IPS DF 6.9 (cell line): Measurements from ENCODE around the gene MOGAT3.

Experiments used
- DNase-seq: peaks from one replicate; pipeline ENCODE4 v3.0.0-alpha.2; 2013; ENCODE audit warnings: low read depth, low spot score
- H3K27ac ChIP-seq: one replicate; pipeline ENCODE4 v1.5.1; 2013; ENCODE audit warnings: low read length, control low read depth
- H3K27me3 ChIP-seq: 2 replicates; pipeline ENCODE4 v1.6.1; 2013; ENCODE audit warnings: mild to moderate bottlenecking, low read length; ENCODE audit not compliant: control insufficient read depth, insufficient read depth
- H3K36me3 ChIP-seq: 2 replicates; pipeline ENCODE4 v1.6.1; 2013; ENCODE audit warnings: low read length; ENCODE audit not compliant: control insufficient read depth, insufficient read depth
- H3K4me1 ChIP-seq: 2 replicates; pipeline ENCODE4 v1.6.1; 2013; ENCODE audit warnings: low read length; ENCODE audit not compliant: control insufficient read depth, insufficient read depth
- H3K4me3 ChIP-seq: 2 replicates; pipeline ENCODE4 v1.5.1; 2013; ENCODE audit warnings: mild to moderate bottlenecking, low read length
- H3K9me3 ChIP-seq: 2 replicates; pipeline ENCODE4 v1.6.1; 2013; ENCODE audit warnings: low read length, inconsistent platforms; ENCODE audit not compliant: control insufficient read depth, insufficient read depth
- WGBS: extraction: QIAGEN DNeasy Blood & Tissue Kit; methylation state at CpG from one replicate; pipeline ENCODE4 v1.1.7; 2013; ENCODE audit warnings: mixed read lengths, missing lambda C conversion rate; ENCODE audit not compliant: insufficient read length, insufficient coverage; 5-methylcytosine and 5-hydroxymethylcytosine counted together

Gene MOGAT3

DNA sequence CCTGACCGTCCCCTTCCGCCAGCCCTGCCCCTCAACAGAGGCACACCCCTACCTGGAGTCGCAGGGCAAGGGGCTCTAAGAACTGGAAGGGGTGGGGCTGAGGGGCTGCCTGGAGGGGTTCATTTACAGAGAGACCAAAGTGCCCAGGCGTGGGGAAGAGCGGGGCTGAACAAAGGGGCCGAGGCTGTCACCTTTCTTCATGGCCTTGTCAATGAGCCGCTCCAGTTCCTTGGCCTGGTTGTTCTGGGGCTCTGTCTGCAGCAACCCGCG is 39.0 kb upstream of the MOGAT3 start:
- no peak for DNase-seq
- Histone ChIP-seq H3K4me3 (no peak overlapping the region), H3K4me1 (peaks cover 5% of the 10 kb centered on the region), H3K27me3 (no peaks in the 10 kb centered on the region), H3K27ac (no peak overlapping the region), H3K9me3 (no peaks in the 10 kb centered on the region), H3K36me3 (0 out of 2 replicates have a peak, but pooled peaks cover 3% of the 10 kb centered on the region)
- WGBS = no CpG with 5 or more reads among the region's 9 CpGs

DNA sequence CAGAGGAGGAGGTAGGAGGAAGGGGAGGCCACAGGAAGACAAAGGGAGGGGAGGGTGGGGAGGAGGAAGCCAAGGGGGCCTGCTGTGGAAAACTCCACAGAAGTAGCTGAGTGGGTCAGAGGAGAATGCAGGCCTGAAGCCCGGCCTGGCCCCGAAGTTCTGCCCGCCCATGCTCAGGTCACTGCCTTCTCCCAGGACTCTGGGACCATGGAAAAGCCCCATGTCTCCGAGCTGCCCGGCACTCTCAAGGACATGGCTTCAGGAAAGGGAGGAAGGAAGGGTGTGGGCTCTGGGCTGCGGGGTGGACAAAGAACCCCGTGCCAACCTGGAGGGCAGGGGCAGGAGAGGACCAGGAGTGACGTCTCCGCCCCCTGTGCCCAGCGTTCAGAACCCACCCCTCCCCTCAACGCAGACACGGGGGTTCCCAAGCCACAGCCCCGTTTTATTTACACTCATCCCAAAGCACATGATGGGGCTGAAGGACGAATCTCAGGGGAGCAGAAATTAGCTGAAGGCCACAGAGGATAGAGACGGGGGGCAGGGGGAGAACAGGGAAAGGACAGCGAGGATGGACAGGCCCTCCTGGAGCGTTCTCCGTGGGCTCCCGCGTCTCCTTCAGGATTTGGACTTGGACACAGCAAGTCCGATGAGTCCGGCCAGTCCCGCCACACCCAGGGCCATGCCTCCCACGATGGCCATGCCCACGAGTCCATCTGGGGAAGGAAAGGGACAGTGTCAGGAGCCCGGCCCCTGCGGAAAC is 38.5 kb upstream of the MOGAT3 start:
- Histone ChIP-seq H3K36me3 (0 out of 2 replicates have a peak, but pooled peaks cover 3% of the 10 kb centered on the region), H3K4me1 (peaks cover 7% of the 10 kb centered on the region), H3K27me3 (no peaks in the 10 kb centered on the region), H3K4me3 (no peak overlapping the region), H3K9me3 (no peaks in the 10 kb centered on the region), H3K27ac (no peak overlapping the region)
- WGBS = no CpG with 5 or more reads among the region's 27 CpGs
- no peak for DNase-seq

DNA sequence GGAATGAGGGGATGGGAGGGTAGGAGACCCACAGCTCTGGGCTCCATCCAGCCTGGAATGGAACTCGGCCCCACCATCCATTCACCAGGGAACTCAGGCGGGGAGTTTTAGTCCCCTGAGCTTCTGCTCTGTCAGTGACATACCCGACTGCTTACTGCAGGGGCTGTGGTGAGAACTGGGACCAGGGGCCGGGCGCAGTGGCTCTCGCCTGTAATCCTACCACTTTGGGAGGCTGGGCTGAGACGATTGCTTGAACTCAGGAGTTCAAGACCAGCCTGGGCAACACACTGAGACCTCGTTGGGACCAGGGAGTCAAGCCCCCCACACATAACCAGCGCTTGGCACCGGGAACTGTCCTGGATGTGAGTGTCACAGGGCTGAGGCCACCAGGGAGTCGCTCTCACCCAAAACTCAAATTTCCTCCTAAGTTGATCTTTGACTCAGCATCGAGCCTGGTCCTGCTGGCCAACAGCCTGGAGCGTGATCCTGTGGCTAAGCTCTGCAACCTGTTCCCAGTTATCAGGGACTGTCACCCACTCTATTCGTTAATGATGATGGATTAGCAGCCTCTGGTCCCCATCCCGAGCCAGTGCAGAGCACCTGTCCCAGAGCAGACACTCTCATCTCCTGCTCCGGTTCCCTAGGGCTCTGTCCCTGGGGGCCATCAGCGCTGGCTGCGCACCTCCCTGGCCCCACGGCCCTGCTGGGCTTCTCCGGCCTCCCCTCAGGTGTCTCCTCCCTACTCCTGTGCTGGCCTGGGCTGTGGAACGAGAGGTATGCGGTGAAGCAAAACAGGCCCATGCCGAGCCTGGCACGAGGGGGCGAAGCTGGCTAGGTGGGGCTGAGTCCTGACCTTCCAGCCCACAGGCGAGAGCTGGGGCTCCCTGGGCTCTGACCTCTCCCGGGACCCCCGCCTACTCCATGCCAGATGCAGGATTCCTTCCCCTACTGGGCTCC is 37.7 kb upstream of the MOGAT3 start:
- Histone ChIP-seq H3K9me3 (no peaks in the 10 kb centered on the region), H3K36me3 (0 out of 2 replicates have a peak, but pooled peaks cover 3% of the 10 kb centered on the region), H3K4me1 (peaks cover 5% of the 10 kb centered on the region), H3K4me3 (no peak overlapping the region), H3K27ac (no peak overlapping the region), H3K27me3 (no peaks in the 10 kb centered on the region)
- DNase-seq = no peak
- no CpG with 5 or more reads among the region's 28 CpGs for WGBS

DNA sequence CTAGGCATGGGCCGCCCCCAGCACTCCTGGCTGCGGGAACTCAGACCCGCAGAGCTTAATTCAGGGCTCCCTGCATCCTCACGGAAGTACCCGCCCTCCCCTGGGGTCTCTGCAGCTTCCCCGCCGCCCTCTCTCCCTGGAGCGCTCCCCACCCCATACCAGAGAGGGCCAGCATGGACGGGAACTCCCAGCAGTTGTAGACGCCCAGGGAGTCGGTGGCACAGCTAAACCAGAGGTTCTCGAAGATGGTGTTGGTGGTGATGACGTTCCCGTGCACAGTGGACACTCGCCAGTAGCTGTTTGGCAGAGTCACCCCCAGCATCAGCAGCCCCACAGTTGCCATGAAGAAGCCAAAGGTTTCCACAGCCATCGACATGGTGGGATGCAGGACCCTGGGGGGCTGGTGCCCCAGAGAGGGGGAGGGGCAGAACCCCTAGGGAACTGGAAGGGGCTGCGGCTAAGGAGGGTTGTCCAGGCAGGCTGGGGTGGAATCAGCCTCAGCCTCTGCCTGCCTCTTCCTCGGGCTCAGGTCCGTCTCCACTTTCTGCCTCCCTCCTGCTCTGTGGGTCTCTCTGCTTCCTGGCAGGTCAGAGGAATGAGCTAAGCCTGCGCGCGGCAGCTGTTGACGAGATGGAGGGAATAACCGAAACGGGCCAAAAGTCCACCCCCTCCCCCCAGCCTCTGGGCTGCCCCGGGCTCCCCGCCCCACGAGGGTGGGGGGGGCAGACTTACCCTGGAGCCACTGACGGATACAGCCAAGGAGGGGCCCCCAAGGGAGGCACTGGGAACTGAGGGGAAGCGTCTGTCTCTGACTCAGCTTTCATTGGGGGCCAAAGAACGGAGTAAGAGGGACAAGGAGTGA is 36.6 kb upstream of the MOGAT3 start, which contains the start of gene CLDN15:
Gene CLDN15 (minus strand): TSS at position 597 of the 862 bp plus-strand sequence. CDS start 221 bp downstream, at position 376.
- 0 out of 2 replicates have a peak, but pooled peaks cover 3% of the 10 kb centered on the region for H3K36me3 ChIP-seq
- DNase-seq = no peak
- no peaks in the 10 kb centered on the region for H3K9me3 ChIP-seq
- H3K27ac ChIP-seq = no peak within 1 kb of the TSS
- no peak within 1 kb of the TSS for H3K4me3 ChIP-seq
- WGBS = no CpG with 5 or more reads among the region's 31 CpGs
- peaks cover 5% of the 10 kb centered on the region for H3K4me1 ChIP-seq
- H3K27me3 ChIP-seq = no peaks in the 10 kb centered on the region

DNA sequence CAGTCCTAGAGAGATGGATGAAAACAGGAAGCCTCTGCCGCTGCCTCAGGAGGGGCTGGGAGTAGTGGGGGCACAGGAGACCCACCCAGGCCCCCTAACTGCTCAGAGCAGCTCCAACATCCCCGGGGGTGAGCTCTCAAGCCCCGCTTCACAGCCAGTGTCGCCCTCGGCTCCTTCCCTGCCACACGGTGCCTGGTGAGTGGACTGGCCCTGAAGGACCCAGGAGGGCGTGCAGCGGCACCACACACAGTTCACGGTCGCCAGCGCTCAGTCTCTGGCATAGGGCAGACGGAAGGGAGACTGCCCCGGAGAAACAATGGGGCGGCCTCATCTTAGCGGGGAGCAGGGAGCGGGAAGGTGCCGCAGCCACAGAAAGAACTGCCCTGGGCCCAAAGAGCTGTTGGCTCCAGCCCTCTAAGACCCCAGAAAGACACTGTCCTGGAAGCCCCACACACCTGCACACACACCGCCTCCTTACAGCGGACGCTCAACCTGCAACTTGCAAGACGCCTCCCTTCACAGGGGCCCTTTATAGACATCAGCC is 35.5 kb upstream of the MOGAT3 start:
- Histone ChIP-seq H3K27me3 (no peaks in the 10 kb centered on the region), H3K9me3 (no peaks in the 10 kb centered on the region), H3K36me3 (0 out of 2 replicates have a peak, but pooled peaks cover 3% of the 10 kb centered on the region), H3K27ac (no peak overlapping the region), H3K4me1 (peaks cover 8% of the 10 kb centered on the region), H3K4me3 (no peak overlapping the region)
- DNase-seq = no peak
- no CpG with 5 or more reads among the region's 21 CpGs for WGBS

DNA sequence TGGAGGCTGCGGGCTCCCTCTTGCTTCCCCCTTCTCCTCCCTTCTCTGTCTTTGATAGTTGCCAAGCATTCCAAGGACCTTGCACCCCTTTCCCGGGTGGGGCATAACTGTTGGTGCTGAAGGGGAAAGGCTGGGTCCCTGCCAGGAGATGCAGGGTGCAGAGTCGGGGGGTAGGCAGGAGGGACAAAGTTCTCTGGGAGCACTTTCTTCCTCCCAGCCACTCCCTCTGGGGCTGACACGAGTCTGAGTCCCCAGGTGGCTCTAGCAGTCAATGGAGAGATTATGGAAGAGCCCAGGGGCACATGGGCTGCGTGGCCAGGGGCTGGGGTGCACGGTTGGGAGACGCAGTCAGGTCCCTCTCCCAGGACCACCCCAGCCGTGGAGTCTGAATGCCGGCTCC is 34.7 kb upstream of the MOGAT3 start:
- DNase-seq = no peak
- H3K27ac ChIP-seq = no peak overlapping the region
- H3K36me3 ChIP-seq = 0 out of 2 replicates have a peak, but pooled peaks cover 3% of the 10 kb centered on the region
- no peaks in the 10 kb centered on the region for H3K27me3 ChIP-seq
- peaks cover 10% of the 10 kb centered on the region for H3K4me1 ChIP-seq
- no peak overlapping the region for H3K4me3 ChIP-seq
- no CpG with 5 or more reads among the region's 9 CpGs for WGBS
- no peaks in the 10 kb centered on the region for H3K9me3 ChIP-seq

DNA sequence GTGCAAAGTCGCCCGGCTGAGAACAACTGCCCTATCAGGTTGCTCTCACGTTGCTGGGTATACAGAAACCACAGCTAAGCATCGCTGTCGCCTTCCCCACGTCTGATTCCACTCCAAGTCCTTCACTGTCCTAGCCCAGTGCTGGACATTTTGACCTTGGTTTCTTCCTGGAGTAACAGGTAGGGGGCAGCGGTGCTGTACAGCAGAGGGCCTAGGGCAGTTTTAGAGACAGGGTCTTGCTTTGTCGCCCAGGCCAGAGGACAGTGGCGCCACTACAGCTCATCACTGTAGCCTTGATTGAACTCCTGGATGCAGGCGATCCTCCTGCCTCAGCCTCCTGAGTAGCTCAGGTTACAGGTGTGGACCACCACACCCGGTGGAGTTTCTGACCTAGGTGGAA is 34.2 kb upstream of the MOGAT3 start:
- no CpG with 5 or more reads among the region's 11 CpGs for WGBS
- no peak overlapping the region for H3K4me3 ChIP-seq
- H3K27me3 ChIP-seq = no peaks in the 10 kb centered on the region
- 0 out of 2 replicates have a peak, but pooled peaks cover under 1% of the 10 kb centered on the region for H3K36me3 ChIP-seq
- no peak for DNase-seq
- peaks cover 10% of the 10 kb centered on the region for H3K4me1 ChIP-seq
- no peak overlapping the region for H3K27ac ChIP-seq
- H3K9me3 ChIP-seq = no peaks in the 10 kb centered on the region

DNA sequence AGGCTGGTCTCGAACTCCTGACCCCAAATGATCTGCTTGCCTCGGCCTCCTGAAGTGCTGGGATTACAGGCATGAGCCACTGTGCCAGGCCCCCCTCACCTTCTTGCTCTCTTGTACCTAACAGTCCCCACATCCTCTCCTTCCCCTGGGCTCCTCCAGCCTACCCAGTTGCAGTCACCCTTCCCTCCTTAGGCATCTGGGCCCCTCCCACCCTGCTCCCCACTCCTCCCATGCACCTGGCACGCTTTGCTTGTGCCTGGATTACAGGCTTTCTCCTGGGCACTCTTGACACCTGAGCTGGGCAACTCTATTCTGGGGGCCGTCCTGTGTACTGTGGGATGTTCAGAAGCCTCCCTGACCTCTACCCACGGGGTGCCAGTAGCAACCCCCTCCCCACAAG is 33.8 kb upstream of the MOGAT3 start:
- Histone ChIP-seq H3K36me3 (no peaks in the 10 kb centered on the region), H3K27me3 (no peaks in the 10 kb centered on the region), H3K9me3 (no peaks in the 10 kb centered on the region), H3K4me1 (peaks cover 10% of the 10 kb centered on the region), H3K4me3 (no peak overlapping the region), H3K27ac (no peak overlapping the region)
- DNase-seq = no peak
- no CpG with 5 or more reads among the region's 5 CpGs for WGBS

DNA sequence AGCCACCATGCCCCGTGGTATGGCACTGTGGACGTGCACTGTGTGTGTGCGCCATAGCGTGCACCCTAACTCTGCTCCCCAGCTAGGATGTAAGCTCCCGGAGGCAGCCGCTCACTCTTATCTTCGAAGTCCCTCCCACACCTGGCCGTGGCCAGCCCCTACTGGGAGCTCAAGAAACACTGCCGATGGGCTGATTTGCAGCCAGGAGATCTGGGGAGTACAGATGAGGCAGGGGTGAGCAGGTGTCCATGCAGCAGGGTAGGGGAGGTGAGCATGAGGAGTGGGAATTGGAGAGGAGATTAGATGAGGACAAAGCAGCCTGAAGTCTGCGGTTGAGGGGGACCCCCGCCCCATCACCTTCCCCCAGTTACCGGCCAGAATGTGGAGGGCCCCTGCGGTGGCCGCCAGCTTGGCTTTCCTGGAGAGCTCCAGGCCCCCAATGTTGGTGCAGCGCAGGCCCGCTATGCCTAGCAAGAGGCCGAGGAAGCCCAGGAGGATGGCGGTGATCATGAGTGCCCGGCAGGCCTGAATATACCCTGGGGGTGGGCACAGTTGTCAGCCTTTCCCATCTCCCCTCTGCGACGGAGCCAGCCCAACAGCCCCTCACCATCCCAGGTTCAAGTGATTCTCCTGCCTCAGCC is 33.2 kb upstream of the MOGAT3 start:
- no peaks in the 10 kb centered on the region for H3K27me3 ChIP-seq
- H3K4me1 ChIP-seq = peaks cover 10% of the 10 kb centered on the region
- no peaks in the 10 kb centered on the region for H3K9me3 ChIP-seq
- no peak overlapping the region for H3K27ac ChIP-seq
- DNase-seq = no peak
- H3K36me3 ChIP-seq = no peaks in the 10 kb centered on the region
- H3K4me3 ChIP-seq = no peak overlapping the region
- no CpG with 5 or more reads among the region's 21 CpGs for WGBS
